Measurements from ENCODE around the gene EPHB1.

Gene EPHB1

DNA sequence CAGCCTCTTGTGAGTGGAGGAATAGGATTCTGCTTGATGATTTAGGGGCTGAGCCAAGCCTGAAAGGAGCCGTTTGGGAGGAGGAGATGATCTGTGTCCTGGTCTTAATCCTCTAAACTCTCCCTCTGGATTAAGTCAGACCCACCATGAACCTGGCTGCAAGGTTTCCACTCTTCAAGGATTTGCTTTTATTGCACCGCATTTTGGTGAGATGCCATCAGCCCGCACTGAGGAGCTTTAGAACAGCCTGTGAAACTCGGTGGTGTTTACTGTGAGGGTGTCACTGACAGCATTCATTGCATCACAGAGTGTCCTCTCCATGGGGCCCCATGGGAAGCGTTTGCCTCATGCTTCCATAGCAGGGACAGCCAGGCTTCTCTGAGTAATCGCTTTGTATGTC is 59.2 kb downstream of the EPHB1 start:
- DNase-seq, result no peak

DNA sequence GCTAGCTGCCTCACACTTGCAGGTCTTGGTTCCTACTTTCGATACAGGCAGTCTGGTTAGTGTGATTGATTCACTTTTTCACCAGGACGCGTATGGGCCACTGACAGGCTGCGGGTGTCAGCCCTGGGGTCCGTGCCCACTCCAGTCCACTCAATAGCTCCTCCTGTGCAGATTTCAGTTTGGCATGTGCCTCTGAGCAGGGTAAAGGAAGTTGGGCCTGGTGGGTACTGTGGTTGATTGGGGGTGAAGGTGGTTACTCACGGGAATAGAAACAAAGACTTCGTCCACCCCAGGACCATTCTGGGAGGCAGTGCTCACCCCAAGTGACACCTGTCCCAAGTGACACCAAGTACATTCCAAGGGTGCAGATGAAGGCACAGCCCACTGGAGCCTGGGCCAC is 62.3 kb downstream of the EPHB1 start:
- no peak for DNase-seq

DNA sequence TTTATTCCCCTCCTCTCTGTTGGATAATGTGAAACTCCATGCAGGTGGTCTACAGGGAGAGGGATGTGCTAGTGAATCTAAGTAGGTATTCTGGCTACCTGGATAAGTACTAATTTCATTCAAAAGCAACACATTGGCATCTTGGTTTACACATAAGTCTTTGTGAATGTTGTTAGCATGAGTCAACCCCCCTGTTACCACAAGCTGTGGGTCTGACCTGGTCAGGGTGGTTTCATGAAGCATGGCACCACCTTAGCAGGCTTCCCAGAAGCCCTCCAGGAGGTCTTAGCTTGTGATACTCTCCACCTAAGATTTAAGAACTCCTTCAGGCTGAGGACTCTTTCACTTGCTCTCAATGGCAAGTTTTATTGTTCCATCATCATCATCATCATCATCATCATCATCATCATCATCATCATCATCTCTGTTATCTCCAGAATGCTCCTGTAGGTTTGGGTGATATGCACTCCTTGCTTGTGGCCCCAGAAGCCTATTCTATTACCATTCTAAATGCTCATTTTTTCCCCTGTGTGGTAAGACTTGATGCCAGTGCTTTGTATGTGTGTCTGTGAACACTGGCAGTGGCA is 62.8 kb downstream of the EPHB1 start:
- DNase-seq, result no peak

DNA sequence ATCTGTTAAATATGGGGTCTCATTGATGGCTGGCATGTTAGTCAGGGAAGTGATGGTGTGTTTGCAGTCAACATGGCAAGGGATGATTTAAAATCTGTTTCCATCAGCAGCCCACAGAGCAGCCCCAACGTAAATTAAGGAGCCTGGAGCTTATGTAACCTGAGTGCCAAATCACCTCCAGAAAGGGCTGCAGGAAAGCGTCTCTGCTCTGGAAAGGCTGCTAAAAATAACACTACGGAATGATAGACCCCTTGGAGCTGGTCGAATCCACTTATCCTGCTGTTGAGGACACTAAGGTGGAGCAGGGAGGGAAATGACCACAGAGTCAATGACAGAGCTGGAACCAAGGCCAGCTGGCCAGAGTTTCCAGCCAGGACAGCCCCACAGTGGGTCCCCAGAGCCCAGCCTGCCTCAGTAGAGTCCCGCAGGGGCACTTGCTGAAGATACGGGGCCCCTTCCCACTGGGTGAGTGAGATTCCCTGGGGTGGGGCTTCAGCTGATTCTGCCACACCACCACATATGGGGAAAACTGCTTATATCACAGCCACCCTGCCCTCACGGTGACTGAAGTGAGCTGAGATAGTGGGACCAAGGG is 63.5 kb downstream of the EPHB1 start:
- DNase-seq, result no peak

DNA sequence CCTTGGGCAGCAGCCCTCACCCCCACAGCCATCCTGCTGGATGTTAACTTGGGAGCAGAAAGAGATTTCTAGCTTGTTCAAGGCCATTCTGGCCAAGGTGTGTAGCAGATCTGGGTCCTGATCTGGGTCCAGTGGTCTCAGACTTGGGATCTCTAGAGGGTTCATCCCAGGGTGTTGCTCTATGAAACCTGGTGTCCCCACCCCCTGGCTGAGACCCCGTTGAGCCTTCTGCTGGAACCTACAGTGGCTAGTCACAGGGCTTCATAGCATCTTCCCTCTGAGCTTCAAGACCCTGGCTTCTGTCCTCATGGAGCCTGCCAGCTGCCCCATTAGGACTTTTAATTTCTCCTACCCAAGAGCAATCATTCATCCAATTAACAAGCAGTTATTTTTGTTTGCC is 64.3 kb downstream of the EPHB1 start:
- DNase-seq, result no peak

DNA sequence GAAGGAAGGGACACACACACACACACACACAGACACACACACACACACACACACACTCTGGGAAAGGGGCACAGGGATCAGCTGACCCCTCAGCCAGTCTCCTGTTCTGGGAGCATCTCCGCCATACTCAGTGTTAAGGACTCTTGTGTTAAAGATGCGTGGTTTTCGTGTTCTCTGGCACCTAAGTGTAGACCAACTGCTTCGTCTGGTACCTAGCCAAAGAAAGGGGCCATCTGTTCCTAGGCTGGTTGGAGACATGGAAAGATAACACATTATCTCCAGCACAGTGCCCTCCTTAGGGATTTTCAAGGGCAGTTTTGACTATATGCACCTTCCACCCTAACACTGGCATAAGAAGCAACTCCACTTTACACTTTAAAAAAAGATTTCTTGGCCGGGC is 65.1 kb downstream of the EPHB1 start:
- DNase-seq, result no peak

DNA sequence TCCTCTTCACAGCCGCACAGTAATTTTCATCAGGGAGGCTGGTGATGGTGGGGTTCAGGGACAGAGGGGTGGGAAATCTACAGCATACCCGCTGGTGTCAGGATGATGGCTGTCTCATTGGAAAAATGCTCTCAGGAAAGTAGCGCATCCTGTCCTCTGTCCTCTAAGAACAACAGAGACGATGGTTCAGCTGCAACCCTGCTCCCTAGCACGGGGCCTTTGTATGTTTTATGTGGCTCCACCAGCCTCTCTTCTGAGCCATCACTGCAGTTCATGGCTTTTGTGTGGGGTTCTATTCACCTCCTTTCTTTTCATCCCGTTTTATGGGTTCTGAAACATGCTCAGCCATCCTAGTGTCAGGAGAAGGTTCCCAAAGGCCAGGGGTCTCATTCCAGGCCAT is 68.9 kb downstream of the EPHB1 start:
- DNase-seq, result no peak

DNA sequence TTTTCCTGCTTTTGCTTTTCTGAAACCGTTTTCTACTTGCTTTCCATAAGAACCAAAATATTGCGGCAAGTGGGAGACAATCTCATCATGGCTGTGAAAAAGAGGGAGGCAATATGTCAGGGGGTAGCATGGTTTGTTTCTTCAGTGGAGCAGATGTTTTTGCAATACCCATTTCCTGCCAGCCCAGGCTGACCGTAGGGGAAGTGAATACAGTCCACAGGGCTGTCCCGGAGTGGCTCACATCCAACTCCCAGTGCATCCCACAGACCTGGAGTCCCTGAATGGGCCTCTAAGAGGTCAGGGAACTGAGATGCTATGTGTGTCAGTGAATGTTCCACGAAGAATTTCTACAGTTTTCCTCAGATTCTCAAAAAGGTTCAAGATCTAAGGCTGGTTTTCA is 69.6 kb downstream of the EPHB1 start:
- DNase-seq, result no peak

DNA sequence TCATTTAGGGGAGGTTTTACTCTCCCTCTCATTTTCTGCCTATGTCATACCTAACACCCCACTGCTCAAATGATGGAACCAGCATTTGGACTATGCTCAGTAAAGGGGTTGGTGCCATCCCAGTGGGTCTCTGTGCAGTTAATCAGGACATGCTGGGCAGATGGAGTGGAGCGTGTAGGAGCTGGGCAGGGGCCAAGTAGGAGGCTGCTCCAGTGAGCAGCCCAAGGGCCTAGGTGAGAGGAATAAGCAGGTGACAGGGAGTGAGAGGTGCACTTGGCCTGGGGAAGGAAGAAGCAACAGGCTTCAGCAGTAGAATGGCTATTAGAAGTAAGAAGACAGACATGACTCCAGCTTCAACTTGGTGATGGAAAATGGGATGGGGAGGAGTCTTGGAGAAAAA is 72.2 kb downstream of the EPHB1 start:
- no peak for DNase-seq

DNA sequence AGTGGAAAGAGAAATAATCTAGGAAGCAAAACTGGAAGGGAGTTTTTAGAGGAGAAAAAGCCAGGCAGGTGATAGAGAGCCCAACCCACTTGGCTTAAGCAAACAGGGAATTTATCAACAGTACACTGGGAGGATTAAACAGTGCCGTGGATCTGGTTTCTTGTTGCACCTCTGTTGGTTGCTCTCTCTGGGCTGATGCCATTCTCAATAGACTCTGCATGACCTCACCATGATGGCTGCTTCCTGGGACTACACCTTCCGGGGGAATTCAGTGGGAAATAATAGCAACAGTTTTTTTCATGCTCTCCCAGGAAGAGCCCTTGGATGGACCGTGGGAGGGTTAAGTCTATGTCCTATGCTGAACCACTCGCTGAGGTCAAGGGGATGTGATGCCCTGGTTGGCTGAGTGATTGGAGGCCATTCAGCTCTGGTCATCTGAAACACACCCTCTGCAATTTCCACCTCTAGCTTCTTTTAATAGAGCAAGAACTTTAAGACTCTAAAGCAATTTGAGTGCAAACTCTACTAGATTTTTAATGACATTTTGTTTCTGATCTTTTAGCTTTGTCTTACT is 74.2 kb downstream of the EPHB1 start:
- DNase-seq, result no peak

DNA sequence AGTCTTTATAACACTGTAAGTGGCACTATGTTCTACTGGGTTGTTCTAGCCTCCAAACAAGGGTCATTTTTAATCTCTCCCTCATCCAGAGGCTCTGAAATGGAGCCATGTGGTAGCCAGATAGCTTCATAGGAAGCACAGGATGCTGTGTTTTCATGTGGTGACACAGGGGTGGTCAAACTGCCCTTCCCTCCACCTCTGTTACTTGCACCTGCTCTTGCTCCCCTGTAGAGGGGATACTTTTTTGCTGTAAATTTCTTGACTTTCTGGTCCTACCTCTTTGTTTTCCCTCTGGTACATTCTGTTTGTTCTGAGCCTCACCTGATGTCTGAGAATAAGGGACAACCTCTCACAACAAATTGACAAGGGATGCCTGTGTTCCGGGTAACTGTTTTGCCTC is 76.8 kb downstream of the EPHB1 start:
- no peak for DNase-seq

DNA sequence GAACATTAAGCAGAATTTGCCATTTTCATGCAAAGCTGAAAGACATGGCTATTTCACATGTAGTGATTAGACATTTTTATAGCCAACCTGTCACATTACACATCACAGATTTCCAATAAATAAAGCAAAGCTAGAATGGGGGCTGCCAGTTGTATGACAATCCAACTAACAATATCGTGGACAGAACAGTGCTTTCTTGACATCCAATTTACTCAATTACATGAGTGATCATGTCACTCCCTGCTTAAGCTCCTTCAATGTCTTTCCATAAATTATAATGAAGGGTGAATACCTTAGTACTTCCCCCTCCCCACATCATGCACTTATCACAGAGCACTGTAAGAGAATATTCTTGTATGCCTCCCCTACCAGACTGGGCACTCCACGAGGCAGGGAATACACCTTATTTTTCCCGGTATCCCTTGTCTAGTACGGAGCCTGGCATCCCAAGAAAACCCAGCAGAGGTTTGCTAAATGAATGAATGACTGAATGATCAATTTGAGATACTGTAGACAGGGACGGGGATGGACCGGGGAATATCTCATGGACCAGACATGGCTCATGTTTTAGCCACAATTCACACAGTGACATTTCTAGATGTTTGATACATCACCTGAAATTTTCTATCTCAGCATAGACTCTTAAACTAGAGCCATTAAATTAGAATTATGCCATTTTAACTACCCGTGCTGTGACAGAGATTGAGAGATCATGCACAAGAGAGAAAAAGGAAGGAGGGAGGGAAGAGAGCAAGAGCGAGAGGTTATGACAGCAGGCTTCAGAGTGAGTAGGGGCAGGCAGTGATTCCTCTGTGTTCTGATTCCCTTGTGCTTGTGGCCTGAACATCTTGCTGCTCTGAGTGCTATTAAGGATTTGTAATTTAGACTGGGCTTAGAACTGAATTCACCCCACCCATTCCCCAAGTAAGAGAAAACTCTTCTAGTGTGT is 77.7 kb downstream of the EPHB1 start:
- DNase-seq, result no peak

DNA sequence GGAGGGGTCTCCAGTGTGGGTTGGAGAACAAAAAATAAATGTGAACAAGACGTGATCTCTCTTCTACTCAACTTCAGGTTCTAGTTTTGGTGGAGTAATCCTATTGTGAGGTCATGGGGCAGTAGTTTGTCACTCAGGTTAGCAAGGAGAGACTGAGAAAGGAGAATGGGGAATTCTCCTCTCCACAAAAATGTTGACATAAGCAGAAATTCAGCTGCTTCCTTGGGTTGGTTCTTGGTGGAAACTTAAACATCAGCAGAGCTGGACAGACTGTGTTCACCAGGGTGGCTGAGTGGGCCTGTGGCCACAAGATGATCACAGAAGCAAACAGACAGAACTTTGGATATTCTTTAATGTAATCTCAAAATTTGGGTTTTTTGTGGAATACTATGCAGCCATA is 78.7 kb downstream of the EPHB1 start:
- DNase-seq, result no peak

DNA sequence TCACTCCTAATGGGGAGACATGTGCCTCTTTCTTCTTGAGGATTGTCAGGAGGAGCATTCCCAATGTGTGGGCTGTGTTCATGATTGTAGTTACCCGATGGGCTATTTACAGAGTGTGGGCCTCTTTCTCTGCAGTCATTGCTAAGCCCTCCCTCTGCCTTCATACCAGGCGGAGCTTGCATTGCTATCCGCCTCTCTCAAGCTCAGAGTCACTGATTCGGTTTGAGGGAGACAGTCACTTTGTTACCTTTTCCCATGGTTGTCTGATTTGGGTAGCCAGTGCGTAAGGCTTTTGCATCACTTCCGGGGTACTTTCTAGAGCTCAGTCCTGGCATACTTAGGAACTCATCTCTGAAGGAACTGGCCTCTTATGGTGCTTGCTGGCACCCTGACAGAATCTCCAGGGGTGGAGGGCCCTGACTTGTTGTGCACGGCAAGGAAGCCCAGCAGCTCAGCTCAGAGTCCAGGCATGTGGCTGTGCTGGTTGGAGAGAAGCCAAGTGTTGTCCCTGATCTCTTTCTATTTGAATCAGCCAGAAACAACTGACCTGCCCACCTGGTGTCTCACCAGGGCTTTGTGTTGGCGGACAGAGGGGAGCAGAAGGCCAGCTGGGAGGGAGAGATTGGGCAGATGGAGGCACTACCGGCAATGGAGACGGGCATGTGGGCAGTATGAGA is 79.8 kb downstream of the EPHB1 start:
- DNase-seq, result no peak

DNA sequence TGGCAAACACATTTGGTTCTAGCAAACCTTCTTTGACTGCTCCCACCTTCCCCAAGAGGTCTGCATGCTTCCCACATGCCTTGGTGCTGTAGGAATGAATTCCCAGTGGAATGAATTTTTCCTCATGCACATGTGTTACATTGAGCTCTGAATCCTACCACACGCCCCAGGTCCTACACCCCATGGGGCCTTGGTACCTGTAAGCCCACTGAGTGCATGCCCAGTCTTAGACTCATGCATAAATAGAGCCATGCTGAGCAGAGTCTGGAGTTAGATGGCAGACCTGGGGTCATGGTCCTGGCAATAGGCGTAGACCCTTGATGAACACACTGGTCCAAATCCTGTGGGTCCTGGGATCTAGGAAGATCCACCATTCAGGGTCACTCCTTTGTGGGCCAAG is 81.8 kb downstream of the EPHB1 start:
- DNase-seq, result no peak

DNA sequence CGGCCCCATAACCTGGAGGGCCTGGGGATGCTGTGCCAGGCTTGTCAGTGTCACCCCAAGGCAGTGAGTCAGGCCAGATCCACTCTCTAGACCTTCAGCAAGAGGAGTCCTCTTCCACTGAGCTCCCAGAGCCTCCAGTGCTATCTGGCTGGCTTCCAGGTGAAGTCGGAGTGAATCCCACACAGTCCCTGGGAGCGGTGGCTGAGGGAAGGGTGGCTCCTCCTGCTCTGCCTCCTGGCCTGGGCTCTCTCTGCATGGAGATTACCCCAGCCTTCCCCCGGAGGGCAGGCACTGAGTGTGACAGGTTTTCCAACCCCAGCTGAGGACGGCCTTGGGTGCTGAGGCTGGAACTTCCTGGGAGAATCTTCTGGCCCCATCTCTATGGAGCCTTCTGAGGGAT is 82.7 kb downstream of the EPHB1 start:
- no peak for DNase-seq

DNA sequence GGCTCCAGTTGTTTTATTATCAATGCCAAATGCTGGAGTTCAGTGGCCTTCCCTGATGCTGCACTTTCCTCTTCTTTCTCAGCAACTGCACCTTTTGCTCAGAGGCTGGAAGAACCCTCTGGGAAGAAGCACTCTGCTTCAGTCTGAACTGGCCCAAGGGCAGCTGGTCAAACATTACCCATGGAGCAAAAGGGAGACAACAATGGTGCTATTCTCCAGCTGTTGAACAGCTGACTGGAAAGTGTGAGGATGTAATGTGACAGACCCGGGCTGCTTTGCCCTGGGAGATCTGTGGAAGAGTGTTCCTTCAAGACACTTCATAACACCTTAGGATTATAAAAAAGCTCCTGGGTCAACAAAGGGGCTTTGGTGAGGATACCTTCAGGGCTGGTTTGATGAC is 84.9 kb downstream of the EPHB1 start:
- DNase-seq, result no peak

DNA sequence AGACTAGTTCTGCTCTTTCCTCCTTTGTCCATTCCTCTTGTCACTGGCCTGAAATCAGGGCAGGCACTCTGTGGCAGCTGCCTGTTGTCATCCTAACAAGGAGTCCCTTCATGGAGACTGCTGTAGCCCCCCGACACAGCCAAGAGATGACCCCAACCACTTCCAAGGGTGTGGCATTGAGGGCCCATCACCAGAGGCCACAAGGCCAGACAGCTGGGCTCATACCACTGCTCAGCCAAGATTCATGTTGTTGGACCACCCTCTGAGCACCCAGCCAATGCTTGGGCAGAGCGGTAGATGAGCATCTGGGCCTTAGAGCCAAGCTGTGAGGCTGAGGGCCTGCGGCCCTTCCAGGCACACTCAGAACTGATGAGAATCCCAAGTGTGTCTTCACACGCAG is 85.4 kb downstream of the EPHB1 start:
- no peak for DNase-seq

DNA sequence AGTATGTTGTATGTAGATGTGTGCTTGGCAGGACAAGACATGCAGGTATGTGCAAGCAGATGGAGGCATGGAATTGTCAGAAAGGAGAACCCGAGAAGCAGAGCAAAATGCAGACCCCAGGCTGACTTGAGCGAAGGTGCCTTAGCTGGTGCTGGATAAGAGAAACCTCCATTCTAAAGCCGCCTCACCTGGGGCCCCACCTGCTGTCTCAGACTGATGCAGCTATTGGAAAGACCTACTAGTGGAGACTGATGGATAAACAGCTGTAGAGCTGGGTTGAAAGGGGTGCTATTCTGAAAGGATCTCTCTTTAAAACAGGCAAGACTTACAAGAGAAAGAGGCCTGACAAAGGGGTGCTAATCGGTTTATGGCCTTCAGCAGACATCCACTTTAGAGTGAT is 86.2 kb downstream of the EPHB1 start:
- no peak for DNase-seq

DNA sequence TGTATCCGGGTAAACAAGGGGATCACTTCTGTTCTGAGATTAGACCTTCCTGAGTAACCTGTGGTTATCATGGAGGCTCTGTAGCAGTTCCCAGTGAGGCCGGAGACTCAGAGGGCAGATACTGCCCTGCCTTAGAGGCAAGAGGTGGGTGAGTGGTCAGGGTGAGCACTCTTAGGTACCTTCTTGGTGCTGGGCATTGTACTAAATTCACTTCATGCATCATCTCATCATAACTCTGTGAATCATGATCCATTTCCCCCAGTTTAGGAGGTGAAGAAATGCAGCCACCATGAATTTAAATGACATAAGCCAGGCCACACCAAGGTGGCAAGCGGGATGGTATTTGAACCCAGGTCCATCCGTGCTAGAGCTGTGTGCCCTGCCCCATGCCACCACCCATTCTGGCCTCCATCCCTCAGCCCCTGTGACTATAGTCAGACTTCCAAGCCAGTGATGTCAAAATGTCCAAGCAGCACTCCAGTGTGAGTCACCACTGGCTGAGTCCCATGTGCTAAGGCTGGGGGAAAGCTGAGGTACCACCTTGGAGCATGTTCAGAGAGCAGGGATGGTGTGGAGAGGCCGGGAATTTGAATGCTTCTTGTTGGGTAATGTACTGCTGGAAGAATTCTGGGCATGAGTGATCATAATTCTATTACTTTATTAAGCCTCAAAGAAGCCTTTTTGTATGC is 88.8 kb downstream of the EPHB1 start:
- DNase-seq, result no peak

DNA sequence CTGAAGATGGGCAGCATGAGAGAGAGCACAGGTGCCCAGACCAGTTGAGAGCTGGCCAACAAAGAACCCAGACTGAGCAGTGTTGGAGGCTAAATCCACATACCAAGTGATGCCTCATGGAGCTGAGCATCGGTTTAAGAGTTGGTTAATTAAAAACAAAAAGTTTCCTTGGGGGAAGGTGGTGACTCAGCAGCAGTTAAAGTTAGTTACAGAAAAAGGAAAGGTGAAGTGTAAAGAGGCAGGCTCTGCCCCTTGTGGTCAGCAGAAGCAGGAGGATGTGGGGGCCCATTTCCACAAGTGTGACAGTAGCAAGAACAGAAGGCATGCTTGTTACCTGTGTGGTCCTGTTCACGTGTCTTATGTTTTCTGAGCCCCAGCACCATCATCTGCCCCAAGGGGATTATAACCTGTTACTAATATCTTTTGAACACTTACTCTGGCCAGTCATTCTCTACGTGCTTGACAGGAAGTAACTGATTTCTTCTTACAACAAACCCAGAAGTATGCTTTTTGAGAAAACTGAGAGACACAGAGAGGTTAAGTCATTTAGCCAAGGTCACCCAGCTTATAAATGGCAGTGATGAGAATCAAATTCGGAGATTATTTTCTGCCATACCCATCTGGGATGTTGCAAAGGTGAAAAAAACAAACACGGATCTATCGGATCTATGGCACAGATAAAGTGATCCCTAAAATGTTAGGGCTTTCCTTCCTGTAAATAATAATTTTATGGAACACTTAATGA is 91.0 kb downstream of the EPHB1 start:
- DNase-seq, result no peak

DNA sequence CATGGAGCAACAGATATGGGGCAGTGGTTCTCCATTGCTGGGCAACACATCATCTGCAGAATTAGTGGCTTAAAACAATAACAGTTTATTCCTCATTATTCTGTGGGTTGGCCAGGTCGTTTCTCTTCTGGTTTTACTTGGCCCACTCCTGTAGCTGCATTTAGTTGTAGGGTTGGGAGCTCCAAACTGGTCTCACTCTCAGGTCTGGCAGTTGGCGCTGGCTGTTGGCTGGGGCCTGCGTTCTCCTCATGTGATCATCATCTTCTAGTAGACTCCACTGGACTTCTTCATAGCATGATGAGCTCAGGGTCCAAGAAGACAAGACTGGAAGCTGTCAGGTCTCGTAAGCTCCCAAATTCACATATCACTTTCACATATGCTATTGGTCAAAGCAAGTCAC is 91.9 kb downstream of the EPHB1 start:
- DNase-seq, result no peak

Data from NCI-H1436 treated with DMSO at 0.1 percent for 48 hours (cell line).